WTC11 (cell line): ENCODE data around the gene SLIT3. TPM values are rescaled to one million over a fixed set of nuclear protein-coding genes. Genes with fewer than 3 reads are reported as not detected.

ENCODE experiments used
- ATAC-seq: fragments of 200-7000 bp; cut with Tn5 transposase; 2 replicates; pipeline ENCODE4 v1.10.0; 2021; ENCODE audit warnings: mild to moderate bottlenecking, moderate library complexity
- CTCF ChIA-PET: fragments of 300-600 bp; sonication (Branson Sonifier 250); formaldehyde crosslinking; loops from one replicate; lab custom pipeline; 2021; ENCODE audit warnings: antibody characterized with exemption; lab: Charles Lee
- POLR2A ChIA-PET: fragments of 350-600 bp; sonication (Branson Sonifier 250); formaldehyde crosslinking; loops from one replicate; lab custom pipeline; 2021; ENCODE audit warnings: antibody characterized with exemption; lab: Charles Lee
- DNase-seq: peaks from one replicate; pipeline ENCODE4 v3.0.0; 2021; ENCODE audit warnings: low spot score
- H3K27ac Mint-ChIP-seq: 2 replicates; pipeline ENCODE4 v1.8.0; 2021; ENCODE audit warnings: mixed read lengths
- H3K27me3 Mint-ChIP-seq: 2 replicates; pipeline ENCODE4 v1.8.0; 2021; ENCODE audit warnings: low read depth, mild to moderate bottlenecking, moderate library complexity, mixed read lengths
- H3K36me3 Mint-ChIP-seq: 2 replicates; pipeline ENCODE4 v1.8.0; 2021; ENCODE audit warnings: mixed read lengths
- H3K4me1 Mint-ChIP-seq: 2 replicates; pipeline ENCODE4 v1.8.0; 2022; ENCODE audit warnings: mixed read lengths
- H3K4me3 Mint-ChIP-seq: 2 replicates; pipeline ENCODE4 v1.8.0; 2021; ENCODE audit warnings: mild to moderate bottlenecking, moderate library complexity, mixed read lengths
- H3K9me3 Mint-ChIP-seq: 2 replicates; pipeline ENCODE4 v1.8.0; 2021; ENCODE audit warnings: mixed read lengths
- AR ChIP-seq: fragments of 250-450 bp; sonication (Bioruptor Pico); IDR thresholded peaks from 2 replicates; pipeline ENCODE4 v1.9.0; 2021; ENCODE audit warnings: mild to moderate bottlenecking
- FOXK1 ChIP-seq: sonication (generic); formaldehyde crosslinking; IDR thresholded peaks from 2 replicates; pipeline ENCODE4 v1.8.0; 2022; ENCODE audit warnings: mild to moderate bottlenecking, moderate library complexity, missing genetic modification reagents
- NFYB ChIP-seq: sonication (generic); formaldehyde crosslinking; conservative IDR thresholded peaks from 2 replicates; pipeline ENCODE4 v1.8.0; 2022; ENCODE audit warnings: low read depth, missing genetic modification reagents
- NR2C2 ChIP-seq: sonication (generic); formaldehyde crosslinking; IDR thresholded peaks from 2 replicates; pipeline ENCODE4 v1.8.0; 2022; ENCODE audit warnings: mild to moderate bottlenecking, missing genetic modification reagents
- PRRX2 ChIP-seq: fragments of 250-450 bp; sonication (Bioruptor Pico); IDR thresholded peaks from 2 replicates; pipeline ENCODE4 v1.8.0; 2021; ENCODE audit warnings: mild to moderate bottlenecking
- RORB ChIP-seq: fragments of 250-450 bp; sonication (Bioruptor Pico); IDR thresholded peaks from 2 replicates; pipeline ENCODE4 v1.9.0; 2021; ENCODE audit warnings: mild to moderate bottlenecking
- SMAD3 ChIP-seq: sonication (generic); formaldehyde crosslinking; IDR thresholded peaks from 2 replicates; pipeline ENCODE4 v1.8.0; 2022; ENCODE audit warnings: missing genetic modification reagents, mild to moderate bottlenecking, borderline replicate concordance
- SOX15 ChIP-seq: fragments of 250-450 bp; sonication (Bioruptor Pico); IDR thresholded peaks from 2 replicates; pipeline ENCODE4 v1.9.0; 2021; ENCODE audit warnings: mild to moderate bottlenecking
- TEAD1 ChIP-seq: sonication (generic); formaldehyde crosslinking; IDR thresholded peaks from 2 replicates; pipeline ENCODE4 v1.8.0; 2022; ENCODE audit warnings: mild to moderate bottlenecking, missing genetic modification reagents
- ZBTB21 ChIP-seq: sonication (generic); formaldehyde crosslinking; IDR thresholded peaks from 2 replicates; pipeline ENCODE4 v1.8.1; 2023; ENCODE audit warnings: mild to moderate bottlenecking, missing genetic modification reagents, borderline replicate concordance
- ZNF138 ChIP-seq: sonication (generic); formaldehyde crosslinking; conservative IDR thresholded peaks from 2 replicates; pipeline ENCODE4 v1.8.1; 2022; ENCODE audit warnings: mild to moderate bottlenecking, moderate library complexity, missing genetic modification reagents
- ZNF219 ChIP-seq: sonication (generic); formaldehyde crosslinking; IDR thresholded peaks from 2 replicates; pipeline ENCODE4 v1.8.0; 2023; ENCODE audit warnings: missing genetic modification reagents, mild to moderate bottlenecking, borderline replicate concordance
- total RNA-seq: library from RNA; stranded (reverse); gene quantifications from 3 replicates; pipeline ENCODE4 v1.2.3, GENCODE V29; 2021
- TF ChIP-seq, protein P1 (sequence below): fragments of 250-450 bp; sonication (Bioruptor Pico); IDR thresholded peaks from 2 replicates; pipeline ENCODE4 v1.9.0; 2021; ENCODE audit warnings: mild to moderate bottlenecking, borderline replicate concordance
- TF ChIP-seq, protein P2 (sequence below): fragments of 250-450 bp; sonication (Bioruptor Pico); IDR thresholded peaks from 2 replicates; pipeline ENCODE4 v1.9.0; 2021; ENCODE audit warnings: mild to moderate bottlenecking
- TF ChIP-seq, protein P3 (sequence below): sonication (generic); formaldehyde crosslinking; conservative IDR thresholded peaks from 2 replicates; pipeline ENCODE4 v1.8.1; 2023; ENCODE audit warnings: mild to moderate bottlenecking, low read depth, missing genetic modification reagents, moderate library complexity
- TF ChIP-seq, protein P4 (sequence below): sonication (generic); formaldehyde crosslinking; conservative IDR thresholded peaks from 2 replicates; pipeline ENCODE4 v1.8.1; 2022; ENCODE audit warnings: mild to moderate bottlenecking, missing genetic modification reagents
- TF ChIP-seq, protein P5 (sequence below): sonication (generic); formaldehyde crosslinking; IDR thresholded peaks from 2 replicates; pipeline ENCODE4 v1.8.1; 2023; ENCODE audit warnings: mild to moderate bottlenecking, missing genetic modification reagents, moderate library complexity

SLIT3 gene
- total RNA-seq, 1 experiment from 2014 or later, result 1.9 TPM

- Mint-ChIP-seq H3K9me3 (no peaks in the 10 kb centered on the region), H3K27me3 (peaks cover 3% of the 10 kb centered on the region; the same call in 1 of the 2 replicates), H3K4me1 (peaks cover 8% of the 10 kb centered on the region; the same call in 1 of the 2 replicates), H3K27ac (no peak overlapping the region), H3K36me3 (no peaks in the 10 kb centered on the region), H3K4me3 (no peak overlapping the region)
- ATAC-seq (no peak), DNase-seq (no peak)
- ChIA-PET POLR2A (no interaction called here), CTCF (no interaction called here)
- TF ChIP-seq ZBTB21 (CRISPR knock-in tag) (no peak), AR (CRISPR knock-in tag) (no peak), TEAD1 (CRISPR knock-in tag) (no peak), NFYB (CRISPR knock-in tag) (no peak), RORB (CRISPR knock-in tag) (no peak), PRRX2 (no peak), FOXK1 (CRISPR knock-in tag) (no peak), SOX15 (CRISPR knock-in tag) (no peak), ZNF138 (no peak), NR2C2 (no peak), SMAD3 (CRISPR knock-in tag) (no peak), ZNF219 (no peak)
- TF ChIP-seq, protein P1, sequence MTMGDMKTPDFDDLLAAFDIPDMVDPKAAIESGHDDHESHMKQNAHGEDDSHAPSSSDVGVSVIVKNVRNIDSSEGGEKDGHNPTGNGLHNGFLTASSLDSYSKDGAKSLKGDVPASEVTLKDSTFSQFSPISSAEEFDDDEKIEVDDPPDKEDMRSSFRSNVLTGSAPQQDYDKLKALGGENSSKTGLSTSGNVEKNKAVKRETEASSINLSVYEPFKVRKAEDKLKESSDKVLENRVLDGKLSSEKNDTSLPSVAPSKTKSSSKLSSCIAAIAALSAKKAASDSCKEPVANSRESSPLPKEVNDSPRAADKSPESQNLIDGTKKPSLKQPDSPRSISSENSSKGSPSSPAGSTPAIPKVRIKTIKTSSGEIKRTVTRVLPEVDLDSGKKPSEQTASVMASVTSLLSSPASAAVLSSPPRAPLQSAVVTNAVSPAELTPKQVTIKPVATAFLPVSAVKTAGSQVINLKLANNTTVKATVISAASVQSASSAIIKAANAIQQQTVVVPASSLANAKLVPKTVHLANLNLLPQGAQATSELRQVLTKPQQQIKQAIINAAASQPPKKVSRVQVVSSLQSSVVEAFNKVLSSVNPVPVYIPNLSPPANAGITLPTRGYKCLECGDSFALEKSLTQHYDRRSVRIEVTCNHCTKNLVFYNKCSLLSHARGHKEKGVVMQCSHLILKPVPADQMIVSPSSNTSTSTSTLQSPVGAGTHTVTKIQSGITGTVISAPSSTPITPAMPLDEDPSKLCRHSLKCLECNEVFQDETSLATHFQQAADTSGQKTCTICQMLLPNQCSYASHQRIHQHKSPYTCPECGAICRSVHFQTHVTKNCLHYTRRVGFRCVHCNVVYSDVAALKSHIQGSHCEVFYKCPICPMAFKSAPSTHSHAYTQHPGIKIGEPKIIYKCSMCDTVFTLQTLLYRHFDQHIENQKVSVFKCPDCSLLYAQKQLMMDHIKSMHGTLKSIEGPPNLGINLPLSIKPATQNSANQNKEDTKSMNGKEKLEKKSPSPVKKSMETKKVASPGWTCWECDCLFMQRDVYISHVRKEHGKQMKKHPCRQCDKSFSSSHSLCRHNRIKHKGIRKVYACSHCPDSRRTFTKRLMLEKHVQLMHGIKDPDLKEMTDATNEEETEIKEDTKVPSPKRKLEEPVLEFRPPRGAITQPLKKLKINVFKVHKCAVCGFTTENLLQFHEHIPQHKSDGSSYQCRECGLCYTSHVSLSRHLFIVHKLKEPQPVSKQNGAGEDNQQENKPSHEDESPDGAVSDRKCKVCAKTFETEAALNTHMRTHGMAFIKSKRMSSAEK (CRISPR knock-in tag), result no peak
- TF ChIP-seq, protein P2, sequence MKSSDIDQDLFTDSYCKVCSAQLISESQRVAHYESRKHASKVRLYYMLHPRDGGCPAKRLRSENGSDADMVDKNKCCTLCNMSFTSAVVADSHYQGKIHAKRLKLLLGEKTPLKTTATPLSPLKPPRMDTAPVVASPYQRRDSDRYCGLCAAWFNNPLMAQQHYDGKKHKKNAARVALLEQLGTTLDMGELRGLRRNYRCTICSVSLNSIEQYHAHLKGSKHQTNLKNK, result no peak
- TF ChIP-seq, protein P3, sequence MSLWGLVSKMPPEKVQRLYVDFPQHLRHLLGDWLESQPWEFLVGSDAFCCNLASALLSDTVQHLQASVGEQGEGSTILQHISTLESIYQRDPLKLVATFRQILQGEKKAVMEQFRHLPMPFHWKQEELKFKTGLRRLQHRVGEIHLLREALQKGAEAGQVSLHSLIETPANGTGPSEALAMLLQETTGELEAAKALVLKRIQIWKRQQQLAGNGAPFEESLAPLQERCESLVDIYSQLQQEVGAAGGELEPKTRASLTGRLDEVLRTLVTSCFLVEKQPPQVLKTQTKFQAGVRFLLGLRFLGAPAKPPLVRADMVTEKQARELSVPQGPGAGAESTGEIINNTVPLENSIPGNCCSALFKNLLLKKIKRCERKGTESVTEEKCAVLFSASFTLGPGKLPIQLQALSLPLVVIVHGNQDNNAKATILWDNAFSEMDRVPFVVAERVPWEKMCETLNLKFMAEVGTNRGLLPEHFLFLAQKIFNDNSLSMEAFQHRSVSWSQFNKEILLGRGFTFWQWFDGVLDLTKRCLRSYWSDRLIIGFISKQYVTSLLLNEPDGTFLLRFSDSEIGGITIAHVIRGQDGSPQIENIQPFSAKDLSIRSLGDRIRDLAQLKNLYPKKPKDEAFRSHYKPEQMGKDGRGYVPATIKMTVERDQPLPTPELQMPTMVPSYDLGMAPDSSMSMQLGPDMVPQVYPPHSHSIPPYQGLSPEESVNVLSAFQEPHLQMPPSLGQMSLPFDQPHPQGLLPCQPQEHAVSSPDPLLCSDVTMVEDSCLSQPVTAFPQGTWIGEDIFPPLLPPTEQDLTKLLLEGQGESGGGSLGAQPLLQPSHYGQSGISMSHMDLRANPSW (CRISPR knock-in tag), result no peak
- TF ChIP-seq, protein P4, sequence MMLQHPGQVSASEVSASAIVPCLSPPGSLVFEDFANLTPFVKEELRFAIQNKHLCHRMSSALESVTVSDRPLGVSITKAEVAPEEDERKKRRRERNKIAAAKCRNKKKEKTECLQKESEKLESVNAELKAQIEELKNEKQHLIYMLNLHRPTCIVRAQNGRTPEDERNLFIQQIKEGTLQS, result no peak
- TF ChIP-seq, protein P5, sequence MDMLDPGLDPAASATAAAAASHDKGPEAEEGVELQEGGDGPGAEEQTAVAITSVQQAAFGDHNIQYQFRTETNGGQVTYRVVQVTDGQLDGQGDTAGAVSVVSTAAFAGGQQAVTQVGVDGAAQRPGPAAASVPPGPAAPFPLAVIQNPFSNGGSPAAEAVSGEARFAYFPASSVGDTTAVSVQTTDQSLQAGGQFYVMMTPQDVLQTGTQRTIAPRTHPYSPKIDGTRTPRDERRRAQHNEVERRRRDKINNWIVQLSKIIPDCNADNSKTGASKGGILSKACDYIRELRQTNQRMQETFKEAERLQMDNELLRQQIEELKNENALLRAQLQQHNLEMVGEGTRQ (CRISPR knock-in tag), result no peak
Measured at GRCh38 chr5:168850683-168851082, 450.3 kb downstream of the SLIT3 start.
